Activated gamma-delta T cell treated with anti-CD3 and anti-CD28 coated beads, Interleukin-2, amount 50 U/mL, for 16 hours (primary cell): ENCODE measurements around the gene CADM1.

Experiments
- DNase-seq: peaks from one replicate; pipeline ENCODE4 v3.0.0-alpha.2; 2020; ENCODE audit warnings: low read depth

The CADM1 gene

DNA sequence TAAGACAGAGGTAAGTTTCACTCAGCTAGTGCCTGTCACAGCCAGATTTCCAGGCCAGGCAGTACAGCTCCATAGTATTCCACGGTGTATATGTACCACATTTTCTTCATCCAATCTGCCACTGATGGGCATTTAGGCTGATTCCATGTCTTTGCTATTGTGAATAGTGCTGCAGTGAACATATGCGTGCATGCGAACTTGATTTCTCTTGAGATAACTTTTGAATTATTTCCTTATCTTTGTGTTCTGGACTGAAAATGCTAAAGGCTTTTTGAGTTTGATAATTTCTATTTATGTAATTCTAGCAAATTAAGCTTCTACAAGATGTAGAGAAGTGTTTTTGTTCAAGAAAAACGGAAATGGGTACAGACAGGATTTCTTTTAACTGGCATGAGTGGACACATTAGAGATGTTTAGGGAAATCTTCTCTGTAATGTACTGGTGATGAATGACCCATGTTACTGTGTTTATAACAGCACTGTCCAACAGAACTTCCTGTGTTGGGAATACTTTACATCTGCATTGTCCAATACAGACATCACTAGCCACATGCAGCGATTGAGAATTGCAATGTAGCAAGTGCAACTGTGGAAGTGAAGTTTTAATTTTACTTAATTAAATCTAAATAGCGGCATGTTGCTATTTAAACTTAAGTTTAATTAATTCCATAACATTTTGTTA lies 151.3 kb downstream of the CADM1 start:
- DNase-seq = no peak

DNA sequence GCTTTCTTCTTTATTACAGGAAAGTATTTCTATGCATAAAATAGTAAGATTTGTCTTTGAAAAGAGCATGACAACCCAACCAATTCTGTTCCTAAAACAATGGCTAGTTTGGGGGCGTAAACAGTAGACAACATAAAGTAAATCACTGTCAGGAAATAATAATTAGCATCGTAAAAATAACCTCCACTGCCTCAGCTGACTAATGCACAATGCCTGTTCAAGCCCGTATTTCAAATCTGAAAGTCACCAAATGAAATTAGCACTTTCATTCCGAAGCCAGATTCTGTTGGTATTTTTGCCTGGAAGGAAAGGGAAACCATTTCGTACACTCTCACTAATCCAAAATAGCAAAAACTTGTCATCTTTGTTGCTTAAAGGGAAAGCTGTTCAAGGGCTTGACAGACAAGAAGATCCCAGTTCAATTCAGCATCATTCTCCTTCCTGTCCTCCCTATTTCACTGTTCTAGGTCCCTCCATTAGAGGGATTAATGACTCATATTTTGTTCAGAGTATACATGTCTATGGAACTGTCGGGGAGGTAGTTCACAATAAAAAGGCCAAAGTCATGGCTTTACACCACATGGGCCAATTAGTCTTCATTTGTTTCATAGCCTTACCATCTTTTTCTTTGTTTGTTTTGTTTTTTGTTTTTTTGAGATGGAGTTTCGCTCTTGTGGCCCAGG lies 154.7 kb downstream of the CADM1 start:
- no peak for DNase-seq

DNA sequence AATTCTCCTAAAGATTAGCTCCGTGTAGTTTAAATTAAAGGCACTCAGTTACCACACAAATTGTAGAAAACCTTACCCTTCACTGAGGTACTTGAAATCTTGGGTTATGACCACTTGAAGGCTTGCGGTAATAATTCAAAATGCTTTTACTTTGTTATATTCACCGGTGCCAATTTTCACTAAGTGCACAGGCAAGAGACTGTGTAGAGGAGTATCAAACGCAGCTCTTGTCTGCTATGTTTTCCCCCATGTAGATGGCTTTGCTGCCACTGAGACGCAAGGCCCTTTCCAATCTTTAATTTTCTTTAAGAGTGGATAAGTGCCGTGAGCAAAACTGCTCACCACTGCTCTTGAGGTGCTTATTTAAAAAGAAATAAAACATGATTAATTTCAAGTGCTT lies 155.8 kb downstream of the CADM1 start:
- no peak for DNase-seq

DNA sequence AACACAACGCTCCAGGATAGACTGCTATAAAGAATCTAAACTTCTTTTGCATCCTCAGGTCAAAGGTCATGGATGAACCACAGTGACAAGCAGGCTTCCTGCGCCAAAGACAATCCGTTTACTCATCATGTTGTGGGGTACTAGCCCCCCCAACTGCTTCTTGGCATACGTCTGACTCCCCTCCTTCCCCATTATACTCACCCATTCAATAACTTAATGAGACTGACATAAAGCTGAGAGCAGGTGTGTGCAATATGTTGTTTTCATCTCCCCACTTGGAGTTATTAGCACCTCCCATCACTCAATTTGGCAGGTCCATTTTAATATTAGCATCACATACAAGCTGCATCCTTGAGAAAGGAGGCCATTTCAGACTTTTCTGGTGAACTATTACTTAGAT lies 157.1 kb downstream of the CADM1 start:
- DNase-seq = no peak

DNA sequence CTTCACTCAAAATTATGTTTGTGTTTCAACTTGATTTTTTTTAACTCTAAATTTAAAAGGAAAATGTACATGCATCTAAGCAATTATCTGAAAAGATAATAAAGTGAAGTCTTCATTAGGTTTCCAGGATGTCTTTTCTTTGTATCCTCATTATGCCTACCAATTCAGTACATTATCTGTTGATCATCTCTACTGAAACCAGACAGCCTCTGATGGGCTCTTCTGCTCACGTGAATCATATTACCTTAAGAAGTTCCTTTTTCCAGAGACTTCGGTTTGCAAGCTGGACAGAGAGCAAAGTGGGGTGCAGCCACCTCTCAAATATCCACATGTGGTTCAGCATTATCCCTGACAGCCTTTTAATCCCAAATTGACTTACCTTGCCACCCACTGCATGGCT lies 158.4 kb downstream of the CADM1 start:
- DNase-seq = no peak

DNA sequence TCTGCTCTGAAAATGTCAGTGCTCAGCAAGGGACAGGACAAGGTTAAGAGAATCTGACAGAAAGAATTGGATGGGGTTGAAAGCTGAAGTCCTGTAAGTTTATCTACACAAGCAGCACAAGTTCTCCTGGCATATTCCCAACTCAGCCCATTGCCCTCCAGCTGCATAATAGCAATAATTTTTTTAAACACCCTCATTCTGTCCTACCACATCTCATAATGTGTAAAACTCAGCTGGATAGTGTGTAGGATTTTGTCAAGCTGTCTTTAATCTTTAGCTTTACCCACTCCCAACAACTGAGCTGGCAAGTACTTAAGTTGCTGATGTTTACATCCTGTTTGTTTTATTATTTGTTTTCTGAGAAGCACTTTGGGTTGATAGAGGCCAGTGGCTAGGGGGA lies 158.9 kb downstream of the CADM1 start:
- no peak for DNase-seq

DNA sequence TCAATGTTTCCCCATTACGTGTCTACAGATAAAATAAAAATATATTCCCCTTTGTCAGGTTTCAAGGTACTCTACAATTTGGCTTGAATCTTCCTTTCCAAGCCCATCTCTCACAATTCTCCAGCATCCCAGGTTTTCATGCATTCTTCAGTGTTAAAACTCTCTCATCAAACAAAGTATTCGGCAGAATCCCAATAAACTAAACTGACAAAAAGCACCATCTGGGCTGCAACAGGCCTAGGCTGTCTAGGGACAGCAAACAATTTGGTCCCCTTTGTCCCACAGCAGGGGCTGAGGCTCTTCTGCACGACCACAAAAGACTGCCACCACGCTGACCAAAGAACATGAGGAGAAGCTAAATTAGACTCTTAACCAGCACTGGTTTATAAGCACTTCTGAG lies 159.4 kb downstream of the CADM1 start:
- no peak for DNase-seq

DNA sequence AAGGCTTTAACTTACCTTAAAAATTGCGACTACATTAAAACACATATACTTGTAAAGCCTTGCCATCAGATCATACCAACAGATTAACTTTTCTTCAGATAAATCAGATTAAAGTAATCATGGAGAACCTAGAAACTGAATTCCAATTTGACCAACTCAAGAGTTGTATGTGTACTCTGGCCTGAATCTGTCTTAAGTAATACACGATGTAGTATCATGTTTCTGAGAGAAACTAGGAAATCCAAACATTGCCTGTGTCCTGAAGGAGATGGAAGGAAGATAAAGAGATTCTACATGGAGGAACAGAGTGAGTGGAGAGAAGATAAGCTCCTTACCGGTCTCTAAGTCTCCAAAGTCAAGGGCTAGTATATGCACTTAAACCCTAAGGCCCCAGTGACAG lies 162.1 kb downstream of the CADM1 start:
- DNase-seq = no peak

DNA sequence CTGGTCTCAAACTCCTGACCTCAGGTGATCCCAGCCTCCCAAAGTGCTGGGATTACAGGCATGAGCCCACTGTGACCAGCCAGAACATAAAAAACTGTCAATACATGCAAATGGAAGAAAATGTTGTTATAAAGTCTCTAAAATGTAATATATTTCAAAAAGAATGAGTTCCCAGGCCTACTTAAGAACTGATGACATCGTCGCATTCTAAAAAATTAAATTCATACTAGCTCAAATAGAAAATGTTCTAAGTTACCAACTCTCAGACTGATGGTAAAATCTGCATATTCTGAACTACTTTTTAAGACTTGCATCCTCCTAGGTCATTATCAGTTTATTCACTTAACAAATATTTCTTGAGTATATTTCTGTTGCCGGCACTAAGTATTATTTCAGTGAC lies 163.3 kb downstream of the CADM1 start:
- DNase-seq = no peak

DNA sequence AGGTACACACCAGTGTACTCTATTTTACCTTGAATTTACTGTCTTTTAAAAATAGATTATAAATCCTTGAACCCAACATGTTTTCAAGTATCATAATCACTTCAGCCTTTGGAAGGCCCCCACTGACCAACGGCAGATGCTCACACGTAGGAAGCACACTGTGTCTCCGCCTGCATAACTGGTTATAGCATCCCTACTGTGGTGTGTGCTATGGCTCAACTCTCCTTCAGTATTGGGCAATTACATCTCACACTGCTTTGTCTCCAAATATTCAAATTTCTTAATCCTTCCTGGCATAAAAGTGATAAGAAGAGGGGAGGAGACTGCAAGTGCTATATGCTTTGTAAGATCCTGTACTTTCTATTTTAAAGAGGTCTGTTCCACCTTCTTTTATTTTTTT lies 165.7 kb downstream of the CADM1 start:
- no peak for DNase-seq

DNA sequence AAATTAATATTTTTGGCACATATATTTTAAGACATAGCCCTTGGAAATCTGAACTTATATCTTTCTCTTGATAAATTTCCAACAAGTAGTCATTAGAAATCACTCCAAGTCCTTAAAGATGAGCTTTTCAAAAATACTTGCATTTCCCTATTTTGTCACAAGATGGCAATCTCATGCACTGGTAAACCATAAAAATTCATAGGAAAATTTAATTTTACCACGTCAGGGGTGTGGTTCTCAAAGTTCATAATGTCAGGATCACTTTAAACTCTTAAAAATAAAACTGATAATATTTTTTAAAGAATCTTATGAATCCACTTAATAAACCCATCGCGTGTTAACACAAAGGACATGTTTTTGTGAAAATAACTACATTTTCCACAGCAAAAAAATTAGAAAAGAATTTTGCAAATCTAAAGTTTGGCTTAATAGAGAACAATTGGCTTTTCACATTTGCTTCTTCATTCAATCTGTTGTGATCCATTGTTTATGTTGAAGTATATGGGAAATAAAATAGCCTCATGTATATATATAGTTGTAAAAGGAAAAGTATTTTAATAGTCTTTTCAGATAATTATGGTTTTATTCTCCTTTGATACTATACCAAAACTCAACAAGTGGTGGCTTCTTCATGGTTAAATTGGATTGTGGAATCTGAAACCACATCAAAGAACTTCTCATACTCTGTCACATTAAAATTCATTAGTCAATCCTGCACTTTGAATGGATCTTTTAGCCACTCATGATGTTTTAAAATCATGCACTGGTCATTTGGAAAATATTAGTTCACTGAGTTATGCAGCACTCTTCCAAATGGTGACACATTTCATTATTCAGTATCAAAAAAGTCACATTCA lies 169.1 kb downstream of the CADM1 start:
- no peak for DNase-seq

DNA sequence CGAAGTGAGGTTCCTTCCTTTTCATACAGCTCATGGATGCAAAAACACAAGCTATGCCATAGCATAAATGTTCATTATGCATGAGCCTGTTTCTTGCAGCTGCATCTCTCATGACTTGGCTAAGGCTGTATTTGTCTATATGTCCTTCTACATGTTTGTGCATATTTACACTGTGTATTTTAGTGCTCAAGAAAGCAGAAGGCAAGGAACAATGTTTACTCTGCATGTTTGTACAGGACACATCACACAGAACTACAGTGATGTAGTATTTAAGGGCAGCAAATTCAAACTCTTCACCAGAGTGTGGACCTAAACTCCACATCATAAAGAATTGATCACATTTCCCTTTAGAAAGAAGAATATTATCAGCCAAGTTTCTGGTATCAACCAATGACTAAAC lies 170.3 kb downstream of the CADM1 start:
- DNase-seq = no peak

DNA sequence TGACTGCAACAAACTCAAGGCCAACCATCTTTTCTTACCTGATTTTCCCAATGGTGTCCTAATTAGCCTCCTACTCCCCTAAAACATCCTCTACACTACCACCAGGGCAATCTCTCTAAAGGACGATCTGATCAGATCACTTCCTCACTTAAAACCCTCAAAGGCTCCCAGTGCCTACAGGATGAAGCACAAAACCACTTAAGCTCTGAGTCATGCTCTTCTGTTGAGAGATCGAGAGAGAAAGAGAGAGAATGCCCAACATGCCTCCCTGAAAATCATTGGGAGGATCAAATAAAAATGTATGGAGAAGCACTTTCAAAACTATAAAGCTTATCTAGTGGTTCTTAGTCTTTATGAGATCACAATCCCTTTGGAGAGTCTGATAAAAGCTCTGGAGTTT lies 171.1 kb downstream of the CADM1 start:
- no peak for DNase-seq

DNA sequence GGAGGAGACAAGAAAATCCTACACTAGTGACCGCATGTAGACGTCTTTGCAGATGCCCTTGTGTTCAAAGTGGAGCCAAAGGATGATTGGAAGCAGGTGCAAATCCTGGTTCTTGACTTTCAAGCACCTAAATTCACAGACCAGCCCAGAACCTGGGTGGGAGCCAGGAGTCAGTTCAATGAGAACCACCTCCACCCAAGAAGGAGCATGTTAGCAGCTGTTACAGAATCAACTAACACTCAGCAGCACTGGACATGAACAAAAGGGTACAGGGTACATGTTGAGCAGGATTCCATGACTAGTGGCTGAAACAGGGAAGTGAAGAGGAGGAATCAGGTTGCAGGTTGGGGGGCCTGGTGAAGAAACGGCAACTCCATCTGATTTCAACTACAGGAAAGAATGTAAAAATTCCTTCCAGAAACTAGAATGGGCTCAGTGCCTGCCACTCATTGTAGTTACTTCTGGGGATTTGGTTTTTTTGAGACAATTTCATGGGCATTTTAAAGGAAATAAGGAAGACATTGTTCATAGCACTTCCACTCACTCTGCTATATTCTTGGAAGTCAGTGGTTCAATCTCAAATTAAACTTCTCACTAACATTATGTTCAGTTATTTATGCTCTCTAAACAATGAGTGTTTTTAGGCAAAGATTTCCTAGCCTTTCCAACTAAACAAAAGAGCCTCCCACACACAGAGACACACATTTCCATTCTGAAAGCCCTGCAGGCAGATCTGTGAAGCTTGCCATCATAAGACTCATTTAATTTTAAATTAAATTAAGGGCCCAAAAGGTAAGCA lies 173.3 kb downstream of the CADM1 start:
- no peak for DNase-seq

DNA sequence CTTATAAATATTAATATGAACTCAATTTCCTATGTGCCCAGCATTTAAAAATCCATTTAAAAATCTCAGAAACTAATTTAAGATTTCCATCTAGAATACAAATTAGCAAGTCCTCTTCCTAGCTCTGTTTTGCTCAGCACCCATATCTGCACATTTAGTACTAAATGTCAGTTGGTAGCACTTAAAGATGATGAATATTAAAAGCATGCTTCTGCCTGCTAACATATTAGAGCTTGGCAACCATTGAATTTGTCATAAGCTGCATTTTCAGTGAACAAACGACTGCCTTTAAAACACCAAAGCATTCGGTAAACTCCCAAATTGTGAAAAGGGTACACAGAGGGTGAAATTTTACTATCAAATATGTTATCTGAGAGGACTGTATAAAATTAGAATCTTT lies 177.7 kb downstream of the CADM1 start:
- no peak for DNase-seq

DNA sequence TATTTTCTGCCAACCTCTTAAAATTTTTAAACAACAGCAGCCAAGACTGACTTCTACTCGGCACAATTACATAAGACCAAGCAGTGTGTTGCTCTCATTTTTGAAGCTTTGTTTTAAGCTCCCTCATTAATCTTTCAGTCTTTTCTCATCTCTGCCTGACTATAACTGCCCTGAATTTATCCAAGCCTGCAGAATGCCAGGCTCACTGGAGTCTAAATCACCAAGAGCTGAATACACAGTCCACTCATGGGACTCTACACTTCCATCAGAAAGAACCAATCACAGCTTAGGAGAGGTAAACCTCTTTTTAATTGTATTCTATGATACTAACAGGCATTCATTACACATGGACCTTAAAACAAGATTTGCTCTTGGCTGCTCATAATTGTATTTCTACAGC lies 178.7 kb downstream of the CADM1 start:
- DNase-seq = no peak

DNA sequence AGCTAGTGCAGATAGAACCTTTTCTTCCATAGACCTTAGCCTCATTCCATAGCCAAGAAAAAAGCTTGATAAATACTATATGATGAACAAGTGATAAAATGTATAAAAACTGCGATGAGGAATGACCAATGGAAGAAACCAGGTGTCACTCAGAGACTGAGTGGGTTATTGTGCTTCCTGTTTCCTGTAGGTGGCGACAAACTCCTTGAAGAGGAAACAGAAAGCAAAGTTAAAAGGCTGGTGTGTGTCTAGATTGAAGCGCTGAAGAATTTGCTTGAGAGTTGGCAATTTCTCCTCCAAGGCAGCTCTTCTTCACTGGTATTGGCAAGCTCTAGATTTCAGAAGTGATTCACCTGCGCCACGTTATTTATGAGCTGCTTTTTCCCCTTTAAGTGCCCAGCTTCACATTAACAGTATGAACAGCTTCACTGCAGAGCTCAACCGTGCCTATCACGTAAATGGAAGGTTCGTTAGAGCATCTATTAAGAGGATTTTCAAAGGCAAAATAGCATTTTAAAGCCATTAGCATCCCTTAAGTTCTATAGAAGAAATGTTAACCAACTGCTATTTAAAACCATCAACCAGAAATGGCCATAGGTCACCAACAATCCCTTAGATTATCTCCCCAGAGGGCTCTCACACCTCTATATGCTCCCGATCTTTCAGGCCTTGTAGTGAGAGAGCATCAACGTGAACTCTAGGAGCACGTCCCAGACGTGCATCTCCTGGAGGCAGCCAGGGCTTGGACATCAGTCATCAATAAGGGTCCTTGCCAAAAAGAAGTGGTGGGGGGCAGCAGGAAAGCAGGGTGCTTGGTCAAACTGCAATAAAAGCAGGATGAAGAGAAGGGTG lies 179.4 kb downstream of the CADM1 start:
- no peak for DNase-seq

DNA sequence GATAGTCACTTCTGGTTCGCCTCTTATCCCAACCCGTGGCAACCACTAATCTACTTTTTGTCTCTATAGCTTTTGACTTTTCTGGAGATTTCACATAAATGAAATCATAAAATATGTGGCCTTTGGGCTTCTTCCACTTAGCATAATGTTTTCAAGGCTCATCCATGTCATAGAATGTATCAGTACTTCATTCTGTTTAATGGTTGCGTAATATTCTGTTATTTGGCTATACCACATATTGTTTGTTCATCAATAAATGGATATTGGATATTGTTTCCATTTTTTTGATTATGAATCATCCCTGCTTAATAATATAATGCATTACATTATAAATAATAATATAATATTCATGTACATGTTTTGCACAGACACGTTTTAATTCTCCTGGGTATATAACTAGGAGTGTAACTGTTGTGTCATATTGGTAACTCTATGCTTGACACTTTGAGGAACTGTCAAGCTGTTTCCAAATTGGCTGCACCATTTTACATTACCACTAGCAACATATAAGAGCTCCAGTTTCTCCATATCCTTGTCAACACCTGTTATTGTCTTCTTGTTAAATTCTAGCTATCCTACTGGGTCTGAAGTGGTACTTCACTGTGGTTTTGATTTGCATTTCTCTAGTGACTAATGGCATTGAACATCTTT lies 181.5 kb downstream of the CADM1 start:
- no peak for DNase-seq

DNA sequence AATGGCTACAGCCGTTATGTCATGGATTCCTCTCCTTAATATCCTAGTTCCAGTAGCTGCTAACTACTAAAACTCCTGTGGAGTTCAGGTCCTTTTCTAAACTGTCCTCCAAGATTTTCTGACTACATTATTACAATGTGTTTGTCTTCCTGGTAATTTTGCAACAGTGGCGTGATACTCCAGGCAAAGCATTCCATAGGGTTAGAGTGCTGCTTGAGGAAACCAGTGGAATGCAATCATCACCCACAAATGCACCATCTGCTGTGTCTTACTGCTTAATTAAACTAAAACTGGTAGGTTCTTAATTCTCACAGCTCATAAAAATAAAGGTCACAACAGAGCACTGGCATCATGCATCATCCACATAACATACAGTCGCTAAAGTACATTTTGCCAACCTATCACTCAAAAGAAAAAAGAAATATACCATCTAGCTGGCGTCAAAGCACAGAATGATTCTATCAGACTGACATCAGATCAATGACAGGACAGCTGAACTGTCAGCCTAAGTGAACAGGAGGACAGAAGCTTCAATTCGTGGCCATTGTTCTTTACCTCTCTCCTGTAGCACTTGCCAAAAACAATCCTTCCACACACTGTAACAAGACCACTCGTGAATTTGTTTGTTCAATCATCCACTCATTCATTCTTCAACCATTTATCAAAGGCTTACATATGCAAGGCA lies 182.5 kb downstream of the CADM1 start:
- DNase-seq = no peak
